NCI-H510A treated with DMSO at 0.1 percent for 48 hours (cell line): ENCODE measurements around the gene KCTD13.
"Not testable (repeated sequence)": the region's sequence is repeated elsewhere in the genome, so short reads cannot be mapped to it uniquely, and the experiment has no call there.

Experiments used
- DNase-seq: peaks from one replicate; lab custom pipeline; 2025; lab: John Stamatoyannopoulos, UW

The KCTD13 gene

DNA sequence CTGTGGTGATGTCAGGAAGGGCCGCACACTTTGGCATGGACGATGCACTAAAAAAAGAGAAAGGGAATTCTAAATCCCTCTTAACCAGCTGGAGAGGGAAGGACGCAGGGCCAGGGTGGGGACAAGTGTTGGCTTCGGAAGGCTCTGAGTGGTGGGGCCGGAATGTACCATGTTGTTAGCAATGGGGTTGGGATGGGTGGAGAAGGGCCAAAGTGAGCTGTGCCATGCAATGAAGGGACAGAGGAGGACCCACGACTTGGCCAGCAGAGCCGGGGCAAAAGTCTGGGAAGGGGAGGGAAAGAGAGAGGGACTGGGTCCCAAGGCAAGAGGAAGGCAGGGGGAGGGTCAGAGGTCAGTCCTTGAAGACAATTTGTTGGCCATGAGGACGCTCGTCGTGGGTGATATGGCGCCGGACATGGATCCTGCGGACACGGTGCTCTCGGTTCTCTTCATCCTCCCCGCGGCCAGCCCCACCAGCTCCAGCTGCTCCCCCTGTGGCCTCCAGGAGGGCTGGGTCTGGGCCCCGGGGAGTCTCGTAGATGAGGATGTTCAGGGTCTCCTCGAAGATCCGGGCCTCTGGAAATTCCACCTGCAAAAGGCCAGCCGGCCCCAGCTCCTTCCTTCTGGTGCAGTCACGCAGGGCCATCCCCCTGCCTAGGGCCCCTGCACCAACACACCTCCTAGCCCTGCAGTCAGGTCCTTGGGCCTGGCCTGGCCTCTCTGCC lies 19.3 kb downstream of the KCTD13 start:
- no peak for DNase-seq

DNA sequence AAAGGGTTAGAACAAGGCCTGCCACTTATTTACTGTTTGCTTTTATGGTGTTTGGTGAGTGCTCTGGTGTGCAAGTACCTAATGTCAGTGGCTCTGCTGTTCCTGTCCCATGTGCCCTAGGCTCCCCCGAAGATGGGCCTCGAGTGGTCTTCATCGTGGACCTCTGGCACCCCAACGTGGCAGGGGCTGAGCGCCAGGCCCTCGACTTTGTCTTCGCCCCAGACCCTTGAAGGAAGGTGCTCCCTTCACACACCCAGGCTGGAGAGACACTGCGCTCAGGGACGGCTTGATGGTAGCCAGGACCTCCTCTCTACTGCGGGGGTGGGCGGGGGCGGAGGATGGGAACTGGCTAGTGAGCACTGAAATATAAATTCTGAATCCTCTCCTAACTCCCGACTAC lies 20.4 kb downstream of the KCTD13 start:
- DNase-seq: no peak

- DNase-seq: no peak
Observed at GRCh38 chr16:29904947-29905346, 21.1 kb downstream of the KCTD13 start.

- DNase-seq: peak; percentile 16
Observed at GRCh38 chr16:29903590-29903989, 22.4 kb downstream of the KCTD13 start.

DNA sequence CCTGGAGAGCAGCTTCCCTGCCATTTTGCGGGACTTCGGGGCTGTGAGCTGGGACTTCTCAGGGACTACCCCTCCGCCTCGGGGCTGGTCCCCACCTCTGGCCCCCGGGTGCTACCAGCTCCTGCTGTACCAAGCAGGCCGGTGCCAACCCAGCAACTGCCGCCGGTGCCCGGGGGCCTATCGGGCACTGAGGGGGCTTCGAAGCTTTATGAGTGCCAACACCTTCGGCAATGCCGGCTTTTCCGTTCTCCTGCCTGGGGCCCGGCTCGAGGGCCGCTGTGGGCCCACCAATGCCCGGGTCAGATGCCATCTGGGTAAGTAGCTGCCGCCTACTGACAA lies 24.4 kb downstream of the KCTD13 start:
- DNase-seq: no peak

DNA sequence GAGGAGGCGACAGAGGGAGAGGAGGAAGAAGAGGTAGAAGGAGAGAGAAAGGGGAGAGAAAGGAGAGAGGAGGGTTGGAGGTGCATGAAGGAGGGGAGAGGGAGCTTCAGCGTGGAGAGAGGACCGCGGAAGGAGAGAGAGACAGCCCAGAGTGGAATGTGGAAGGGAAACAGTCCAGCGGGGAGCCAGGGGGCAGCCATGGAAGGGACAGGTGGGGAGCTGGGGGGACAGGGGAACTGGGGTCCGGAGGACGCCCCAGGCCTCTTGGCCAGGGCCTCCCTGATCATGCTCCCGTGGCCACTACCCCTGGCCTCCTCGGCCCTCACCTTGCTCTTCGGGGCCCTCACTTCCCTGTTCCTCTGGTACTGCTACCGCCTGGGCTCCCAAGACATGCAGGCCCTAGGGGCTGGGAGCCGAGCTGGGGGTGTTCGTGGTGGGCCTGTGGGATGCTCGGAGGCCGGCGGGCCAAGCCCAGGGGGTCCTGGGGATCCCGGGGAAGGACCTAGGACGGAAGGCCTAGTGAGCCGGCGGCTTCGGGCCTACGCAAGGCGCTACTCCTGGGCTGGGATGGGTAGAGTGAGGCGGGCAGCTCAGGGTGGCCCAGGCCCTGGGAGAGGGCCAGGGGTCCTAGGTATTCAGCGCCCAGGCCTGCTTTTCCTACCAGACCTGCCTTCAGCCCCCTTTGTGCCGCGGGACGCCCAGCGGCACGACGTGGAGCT lies 25.0 kb downstream of the KCTD13 start:
- peak; percentile 89 for DNase-seq

- peak; percentile 93 for DNase-seq
Observed at GRCh38 chr16:29900102-29900887, 25.7 kb downstream of the KCTD13 start, which contains the start of gene ASPHD1. ASPHD1 (plus strand) TSS chr16:29900488; CDS start chr16:29900972, 484 bp downstream.

GRCh38 chr16:29899516-29900101 lies 26.4 kb downstream of the KCTD13 start, which contains the start of gene SEZ6L2:
SEZ6L2 (minus strand) TSS chr16:29899550; CDS start chr16:29899019, 531 bp downstream.
- peak; percentile 99 for DNase-seq

- DNase-seq: peak; percentile 87
Observed at GRCh38 chr16:29898804-29899515, 27.1 kb downstream of the KCTD13 start.

GRCh38 chr16:29898135-29898803 lies 27.8 kb downstream of the KCTD13 start:
- DNase-seq: no peak

GRCh38 chr16:29897333-29897732 lies 28.7 kb downstream of the KCTD13 start:
- no peak for DNase-seq

DNA sequence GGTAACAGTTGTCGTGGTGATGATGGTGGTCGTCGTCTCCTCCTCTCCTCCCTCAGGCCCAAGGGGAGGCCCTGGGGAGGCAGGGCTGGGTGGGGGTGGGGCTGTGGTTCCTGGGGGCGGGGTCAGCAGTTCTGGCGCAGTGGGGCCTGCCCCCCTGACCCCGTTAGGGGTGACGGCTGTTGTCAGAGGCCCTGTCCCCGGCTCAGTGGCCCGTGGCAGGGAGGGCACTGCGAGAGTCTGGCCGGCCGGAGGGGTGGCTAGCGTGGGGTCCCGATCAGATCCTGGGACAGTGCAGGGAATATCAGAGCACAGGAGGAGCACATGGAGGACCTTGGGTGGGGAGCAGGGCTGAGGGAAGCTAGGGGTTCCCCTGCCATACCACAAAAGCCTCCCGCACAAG lies 29.2 kb downstream of the KCTD13 start:
- DNase-seq: no peak

- DNase-seq: no peak
Observed at GRCh38 chr16:29894352-29894751, 31.7 kb downstream of the KCTD13 start.

- no peak for DNase-seq
Observed at GRCh38 chr16:29893553-29893952, 32.5 kb downstream of the KCTD13 start.

GRCh38 chr16:29892458-29892813 lies 33.6 kb downstream of the KCTD13 start:
- no peak for DNase-seq

DNA sequence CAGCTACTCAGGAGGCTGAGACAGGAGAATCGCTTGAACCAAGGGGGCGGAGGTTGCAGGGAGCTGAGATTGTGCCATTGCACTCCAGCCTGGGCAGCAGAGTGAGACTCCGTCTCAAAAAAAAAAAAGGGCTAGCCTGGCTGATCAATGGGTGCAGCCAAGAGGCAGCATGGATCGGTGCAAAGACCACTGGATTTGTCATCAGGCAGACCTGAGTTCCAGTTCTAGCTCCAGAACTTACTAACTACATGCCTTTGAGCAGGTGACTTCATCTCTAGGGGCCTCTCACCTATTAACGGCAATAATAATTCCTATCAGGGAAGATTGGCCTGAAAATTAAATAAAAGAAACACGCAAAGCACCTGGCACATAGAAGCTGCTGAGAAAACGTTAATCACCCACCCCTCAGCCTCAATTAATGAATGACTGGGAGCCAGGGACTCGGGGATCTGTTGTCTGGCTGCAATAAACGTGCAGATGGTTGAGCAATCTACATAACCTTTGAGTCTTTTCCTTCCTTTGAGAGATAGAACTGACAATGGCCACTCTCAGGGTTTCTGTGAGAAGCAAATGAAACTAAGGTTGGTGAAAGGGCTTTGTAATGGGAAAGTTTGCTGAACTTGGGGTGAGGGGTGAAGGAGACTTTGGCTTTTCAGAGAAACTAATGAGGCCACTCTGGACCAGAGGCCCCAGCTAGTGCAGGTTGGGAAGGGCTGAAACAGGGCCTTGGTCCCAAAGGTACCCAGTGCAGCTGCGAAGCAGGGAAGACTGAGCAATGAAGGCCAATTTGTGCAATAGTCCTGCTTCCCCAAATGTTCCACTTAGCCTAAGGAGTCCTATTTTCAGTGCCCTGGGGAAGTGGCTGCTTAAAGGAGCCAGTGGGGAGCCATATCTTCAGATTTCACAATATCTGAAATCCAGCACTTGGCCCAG lies 34.2 kb downstream of the KCTD13 start:
- no peak for DNase-seq

DNA sequence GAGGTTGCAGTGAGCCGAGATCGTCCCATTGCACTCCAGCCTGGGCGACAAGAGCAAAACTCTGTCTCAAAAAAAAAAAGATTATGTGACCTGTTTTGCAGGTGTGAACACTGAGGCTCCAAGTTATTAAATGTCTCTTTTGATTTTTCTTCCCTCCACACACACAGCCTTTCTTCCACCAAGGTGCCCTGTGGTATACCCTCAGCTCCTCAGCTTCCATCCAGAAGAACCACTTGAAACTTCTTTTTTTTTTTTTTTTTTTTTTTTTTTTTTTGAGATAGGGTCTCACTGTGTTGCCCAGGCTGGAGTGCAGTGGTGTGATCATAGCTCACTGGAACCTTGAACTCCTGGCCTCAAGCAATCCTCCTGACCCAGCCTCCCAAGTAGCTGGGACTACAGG lies 36.7 kb downstream of the KCTD13 start:
- not testable (repeated sequence) for DNase-seq

DNA sequence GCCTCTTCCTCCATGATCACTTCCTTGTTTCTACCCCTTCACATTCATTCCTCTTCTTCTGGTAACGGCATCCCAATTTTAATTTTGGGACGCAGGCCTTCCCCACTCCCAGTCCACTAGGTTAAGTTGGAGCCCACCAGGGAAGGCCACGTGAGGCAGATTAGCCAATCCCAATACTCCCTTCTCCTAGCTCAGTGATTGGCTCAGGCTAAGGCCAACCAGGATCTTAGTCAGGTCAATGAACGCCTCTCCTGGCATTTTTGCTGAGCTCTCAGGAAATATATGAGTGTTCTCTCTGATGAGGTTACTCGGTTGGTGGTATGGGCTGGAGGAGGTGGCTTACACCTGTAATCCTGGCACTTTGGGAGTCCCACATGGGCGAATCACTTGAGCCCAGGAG lies 42.0 kb downstream of the KCTD13 start:
- DNase-seq: no peak

DNA sequence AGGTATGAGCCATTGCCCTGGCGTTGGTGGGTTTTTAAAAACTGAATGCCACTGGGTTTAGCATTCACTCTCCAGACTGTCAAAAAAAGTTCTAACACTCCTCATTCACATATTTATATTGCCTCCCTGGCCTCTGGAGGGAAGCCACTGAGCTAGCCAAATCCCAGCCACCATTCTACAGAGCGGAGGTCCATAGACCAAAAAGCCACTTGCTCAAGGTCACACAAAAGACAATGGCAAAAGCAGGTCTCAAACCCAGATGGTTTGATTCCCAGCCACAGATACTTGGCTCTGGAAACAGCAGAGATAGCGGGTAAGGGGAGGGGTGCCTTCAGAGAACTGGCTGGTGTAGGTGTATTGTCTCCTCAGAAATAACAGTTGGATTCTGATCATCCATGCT lies 45.0 kb downstream of the KCTD13 start:
- DNase-seq: no peak

- DNase-seq: no peak
Observed at GRCh38 chr16:29878172-29878571, 47.9 kb downstream of the KCTD13 start.
